Endothelial cell of umbilical vein (primary cell): Measurements from ENCODE around the gene ATP9B. TPM values are rescaled to one million over a fixed set of nuclear protein-coding genes. Genes with fewer than 3 reads are reported as not detected.

Experiments
- BruUV-seq: library from RNA; stranded (reverse); fragments of 400-500 nt; replicated peaks from 2 replicates; lab custom pipeline; 2021; lab: Mats Ljungman, UMichigan
- CTCF ChIA-PET: fragments of 300-600, 350-600 bp; sonication (Branson Sonifier 250); formaldehyde crosslinking; loops from one replicate; lab custom pipeline; 2021; ENCODE audit warnings: antibody characterized with exemption, inconsistent platforms; lab: Charles Lee
- POLR2A ChIA-PET: fragments of 300-600, 350-600 bp; sonication (Branson Sonifier 250); formaldehyde crosslinking; loops from one replicate; lab custom pipeline; 2021; ENCODE audit warnings: antibody characterized with exemption, inconsistent platforms; lab: Charles Lee
- DNase-seq: peaks from one replicate; pipeline ENCODE4 v3.0.0-alpha.2; 2011; ENCODE audit warnings: low read depth, low spot score
- FAIRE-seq: peaks from 2 replicates; lab custom pipeline; 2011; peaks lifted over from hg19 to GRCh38; lab: Jason Lieb, UNC
- H2AFZ ChIP-seq: 2 replicates; pipeline ENCODE4 v1.6.0; 2012; ENCODE audit warnings: low read depth, low read length, control low read depth, inconsistent platforms
- H3K27ac ChIP-seq: 2 replicates; pipeline ENCODE4 v1.5.1; 2011; ENCODE audit warnings: low read depth, mild to moderate bottlenecking, control low read depth, low read length, moderate library complexity; ENCODE audit not compliant: insufficient read depth
- H3K27me3 ChIP-seq, 2 experiments: 2 replicates each; pipeline versions ENCODE4 v1.6.0 to v1.6.1; 2011; ENCODE audit warnings: low read length in 2 of 2, mixed read lengths in 1 of 2; ENCODE audit not compliant: control insufficient read depth in 2 of 2, insufficient read depth in 2 of 2
- H3K36me3 ChIP-seq, 2 experiments: 2 replicates in 1 of 2; 3 replicates in 1 of 2; pipeline ENCODE4 v1.5.1; 2011; ENCODE audit warnings: low read length in 2 of 2, mild to moderate bottlenecking in 1 of 2, moderate library complexity in 1 of 2; ENCODE audit not compliant: control insufficient read depth in 2 of 2, insufficient read depth in 2 of 2; ENCODE audit errors: extremely low read depth in 1 of 2
- H3K4me1 ChIP-seq: 3 replicates; pipeline ENCODE4 v1.5.1; 2011; ENCODE audit warnings: mild to moderate bottlenecking, low read length; ENCODE audit not compliant: control insufficient read depth, insufficient read depth; ENCODE audit errors: extremely low read depth
- H3K4me2 ChIP-seq: 2 replicates; pipeline ENCODE4 v1.6.1; 2011; ENCODE audit warnings: low read length, control low read depth, mixed read lengths; ENCODE audit not compliant: insufficient read depth
- H3K4me3 ChIP-seq, 3 experiments: fragments of 200-600 bp in 1 of 3; sonication (generic), shearing (Covaris generic) in 1 of 3; replicated peaks in 1 of 3; 2 replicates each; pipeline ENCODE4 v1.5.1; 2011 to 2016; ENCODE audit warnings: control low read depth in 3 of 3, low read length in 3 of 3, mild to moderate bottlenecking in 2 of 3, inconsistent platforms in 1 of 3, low read depth in 1 of 3, moderate library complexity in 1 of 3; ENCODE audit not compliant: insufficient read depth in 1 of 3
- H3K79me2 ChIP-seq: 2 replicates; pipeline ENCODE4 v1.6.0; 2012; ENCODE audit warnings: low read length, inconsistent platforms; ENCODE audit not compliant: control insufficient read depth, insufficient read depth
- H3K9ac ChIP-seq: replicated peaks from 2 replicates; pipeline ENCODE3; 2011; ENCODE audit warnings: low read length, control low read depth; ENCODE audit not compliant: insufficient read depth; ENCODE audit errors: extremely low read depth
- H3K9me1 ChIP-seq: replicated peaks from 3 replicates; pipeline ENCODE4 v1.6.0; 2011; ENCODE audit warnings: mild to moderate bottlenecking, low read length; ENCODE audit not compliant: control insufficient read depth, insufficient read depth; ENCODE audit errors: extremely low read depth
- H3K9me3 ChIP-seq: replicated peaks from 2 replicates; pipeline ENCODE4 v1.5.1; 2012; ENCODE audit warnings: low read length, inconsistent platforms; ENCODE audit not compliant: control insufficient read depth, insufficient read depth
- H4K20me1 ChIP-seq: replicated peaks from 2 replicates; pipeline ENCODE3; 2011; ENCODE audit warnings: mild to moderate bottlenecking, low read length; ENCODE audit not compliant: control insufficient read depth, insufficient read depth; ENCODE audit errors: extremely low read depth
- CTCF ChIP-seq, 2 donors: IDR thresholded peaks; 1 replicate in 1 of 2; 2 replicates in 1 of 2; pipeline ENCODE4 v1.5.1; 2011; ENCODE audit warnings: low read length in 2 of 2, mild to moderate bottlenecking in 2 of 2, moderate library complexity in 2 of 2, control low read depth in 1 of 2, inconsistent platforms in 1 of 2, low read depth in 1 of 2; ENCODE audit not compliant: insufficient read depth in 1 of 2; ENCODE audit errors: extremely low read depth in 1 of 2
- EZH2 ChIP-seq: IDR thresholded peaks from 2 replicates; pipeline ENCODE4 v1.6.1; 2012; ENCODE audit warnings: borderline replicate concordance, low read depth, mild to moderate bottlenecking, moderate library complexity, low read length, inconsistent platforms; ENCODE audit not compliant: severe bottlenecking
- FOS ChIP-seq: IDR thresholded peaks from 2 replicates; pipeline ENCODE4 v1.6.1; 2011; ENCODE audit warnings: mild to moderate bottlenecking, low read length, moderate library complexity, borderline replicate concordance; ENCODE audit not compliant: insufficient read depth
- GATA2 ChIP-seq: IDR thresholded peaks from 2 replicates; pipeline ENCODE4 v1.7.0; 2011; ENCODE audit warnings: low read depth, mild to moderate bottlenecking, moderate library complexity, mixed read lengths, low read length; ENCODE audit not compliant: insufficient read length, insufficient read depth
- JUN ChIP-seq: IDR thresholded peaks from 2 replicates; pipeline ENCODE4 v1.6.1; 2011; ENCODE audit warnings: borderline replicate concordance, low read depth; ENCODE audit not compliant: insufficient read length, insufficient read depth
- MAX ChIP-seq: IDR thresholded peaks from 2 replicates; pipeline ENCODE4 v1.6.1; 2011; ENCODE audit not compliant: insufficient read depth, insufficient read length
- MYC ChIP-seq: IDR thresholded peaks from one replicate; pipeline ENCODE4 v1.6.1; 2011; ENCODE audit warnings: mild to moderate bottlenecking, low read depth, low read length
- POLR2A ChIP-seq: IDR thresholded peaks from 2 replicates; pipeline ENCODE4 v1.6.1; 2012; ENCODE audit warnings: low read depth, mild to moderate bottlenecking, control low read depth, low read length
- POLR2AphosphoS5 ChIP-seq: IDR thresholded peaks from 2 replicates; pipeline ENCODE4 v1.6.1; 2012; ENCODE audit warnings: low read depth, mild to moderate bottlenecking, control low read depth, low read length, moderate library complexity; ENCODE audit not compliant: insufficient read depth
- dilution Hi-C: fragments of 300-500 bp; cut with MboI; formaldehyde crosslinking; loops from one replicate; pipeline ENCODE4 v1.15.0; 2019; ENCODE audit warnings: low sequenced_read_pairs; ENCODE audit not compliant: extremely low pct_ligation_motif_present
- intact Hi-C: fragments of 100-400 bp; cut with micrococcal nuclease; formaldehyde crosslinking; loops from one replicate; pipeline ENCODE4 v1.10.0; 2022
- polyA plus RNA-seq, 4 experiments: library from polyadenylated mRNA; depleted of rRNA in 3 of 4; stranded (reverse) in 3 of 4; unstranded in 1 of 4; fragments of >200 nt; gene quantifications; 2 replicates each; pipeline versions ENCODE4 v1.2.1 to v1.2.3, GENCODE V29; 2011 to 2012; ENCODE audit warnings: missing spikeins in 1 of 4
- total RNA-seq: library from RNA; stranded (reverse); gene quantifications from 2 replicates; pipeline ENCODE4 v1.2.3, GENCODE V29; 2021

ATP9B gene
- total and polyA plus RNA-seq, 2 donors (not counting 3 experiments of a cell fraction or from before 2014, with no cell fraction given): 14.6 to 18.2 TPM

GRCh38 chr18:79139206-79139605 is 70.0 kb downstream of the ATP9B start:
- no peak overlapping the region for H2AFZ ChIP-seq
- no peaks in the 10 kb centered on the region for H3K27me3 ChIP-seq
- no peaks in the 10 kb centered on the region for H3K4me1 ChIP-seq
- no peaks in the 10 kb centered on the region for H3K9me3 ChIP-seq
- no peaks in the 10 kb centered on the region for H3K79me2 ChIP-seq
- no peak overlapping the region for H3K9ac ChIP-seq
- CTCF ChIA-PET: no interaction called here
- no peaks in the 10 kb centered on the region for H3K36me3 ChIP-seq
- no peak overlapping the region for H3K4me3 ChIP-seq
- intact Hi-C loops: no loop called here
- no peak overlapping the region for H3K4me2 ChIP-seq
- no peak overlapping the region for H3K27ac ChIP-seq
- POLR2A ChIA-PET: no interaction called here
- no peaks in the 10 kb centered on the region for H3K9me1 ChIP-seq
- no peak for TF ChIP-seq EZH2
- no peak for TF ChIP-seq MAX
- no peak for TF ChIP-seq JUN
- TF ChIP-seq MYC: no peak
- TF ChIP-seq CTCF (IDR thresholded peaks at IDR 0.05; ENCODE audit: extremely low read depth in 1 of 2, insufficient read depth in 1 of 2, low read depth in 1 of 2, low read length in 2 of 2): no peak
- no peak for TF ChIP-seq POLR2A
- TF ChIP-seq POLR2AphosphoS5: no peak
- no peak for TF ChIP-seq FOS
- TF ChIP-seq GATA2: no peak
- H4K20me1 ChIP-seq: no peaks in the 10 kb centered on the region
- no peak for FAIRE-seq
- no peak for DNase-seq
- no TSS peak for BruUV-seq
- dilution Hi-C loops: no loop called here
